Measurements from ENCODE around the gene NHP2.
"Not testable (repeated sequence)": the region's sequence is repeated elsewhere in the genome, so short reads cannot be mapped to it uniquely, and the experiment has no call there.

NHP2 gene

GRCh38 chr5:178129296-178129695 lies 24.4 kb downstream of the NHP2 start:
- DNase-seq = no peak

GRCh38 chr5:178127300-178128009 lies 26.2 kb downstream of the NHP2 start:
- not testable (repeated sequence) for DNase-seq

- no peak for DNase-seq
Measured at GRCh38 chr5:178126556-178126955, 27.1 kb downstream of the NHP2 start.

- no peak for DNase-seq
Measured at GRCh38 chr5:178125253-178125906, 28.3 kb downstream of the NHP2 start.

- no peak for DNase-seq
Measured at GRCh38 chr5:178123966-178124925, 29.4 kb downstream of the NHP2 start.

- DNase-seq = no peak
Measured at GRCh38 chr5:178123094-178123965, 30.4 kb downstream of the NHP2 start.

GRCh38 chr5:178122346-178122745 lies 31.3 kb downstream of the NHP2 start:
- DNase-seq = no peak

GRCh38 chr5:178121391-178122276 lies 32.1 kb downstream of the NHP2 start:
- DNase-seq = no peak

- DNase-seq = peak; percentile 77
Measured at GRCh38 chr5:178120607-178121357, 32.9 kb downstream of the NHP2 start.

GRCh38 chr5:178119915-178120606 lies 33.6 kb downstream of the NHP2 start:
- no peak for DNase-seq

GRCh38 chr5:178117923-178118701 lies 35.6 kb downstream of the NHP2 start:
- no peak for DNase-seq

GRCh38 chr5:178116143-178116885 lies 37.4 kb downstream of the NHP2 start:
- DNase-seq = peak; percentile 81

- DNase-seq = no peak
Measured at GRCh38 chr5:178115814-178116142, 37.9 kb downstream of the NHP2 start.

GRCh38 chr5:178115136-178115813 lies 38.4 kb downstream of the NHP2 start:
- peak; percentile 26 for DNase-seq

GRCh38 chr5:178114325-178115135 lies 39.2 kb downstream of the NHP2 start:
- peak; percentile 63 for DNase-seq

- peak; percentile 41 for DNase-seq
Measured at GRCh38 chr5:178113841-178114324, 39.8 kb downstream of the NHP2 start.
